ENCODE measurements around the gene UTY.
A peak's percentile ranks its signal among the peaks of the same experiment; 100 is the strongest.

Gene UTY

DNA sequence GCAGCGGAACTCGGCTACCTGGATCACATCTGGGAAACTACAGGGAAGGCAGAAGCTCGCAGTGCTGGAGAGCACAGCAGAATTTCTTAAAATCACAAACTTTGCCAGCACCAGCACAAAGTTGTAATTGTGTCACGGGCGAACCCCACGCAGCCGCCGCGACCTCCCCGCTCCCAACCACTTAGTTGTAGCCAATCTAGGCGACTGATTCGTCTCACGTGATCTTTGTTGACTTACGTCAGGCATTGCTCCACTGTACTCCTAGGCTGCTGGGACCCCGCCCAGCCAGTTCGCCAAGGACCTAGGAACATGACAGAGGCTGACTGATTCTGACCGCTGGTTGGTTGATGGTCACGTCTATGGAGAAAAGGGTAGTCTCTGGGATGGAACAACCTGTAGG lies at the start of gene UTY:
TSS of gene UTY (minus strand) at position 206 of the 400 bp plus-strand sequence. CDS start 368 bp downstream, outside the sequence.
- DNase-seq, result peak; percentile 74

- no peak for DNase-seq
Measured at GRCh38 chrY:13520474-13520873, 40.6 kb upstream of the UTY start.

GRCh38 chrY:13501215-13501614 lies 21.4 kb upstream of the UTY start:
- no peak for DNase-seq

- DNase-seq, result no peak
Measured at GRCh38 chrY:13493737-13494136, 13.9 kb upstream of the UTY start.

DNA sequence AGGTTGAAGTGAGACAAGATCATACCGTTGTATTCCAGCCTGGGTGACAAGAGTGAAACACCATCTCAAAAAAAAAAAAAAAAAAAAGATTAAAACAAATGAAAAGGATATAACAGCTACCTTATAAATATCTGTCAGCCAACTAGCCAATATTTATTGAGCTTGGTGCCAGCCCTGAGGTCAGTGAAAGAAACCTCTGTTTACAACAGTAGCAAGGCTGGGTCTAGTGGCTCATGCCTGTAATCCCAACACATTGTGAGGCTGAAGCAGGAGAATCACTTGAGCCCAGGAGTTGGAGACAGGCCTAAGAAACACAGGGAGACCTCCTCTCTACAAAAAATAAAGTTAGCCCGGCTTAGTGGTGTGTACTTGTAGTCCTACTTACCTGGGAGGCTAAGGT lies 12.6 kb upstream of the UTY start:
- DNase-seq, result no peak

DNA sequence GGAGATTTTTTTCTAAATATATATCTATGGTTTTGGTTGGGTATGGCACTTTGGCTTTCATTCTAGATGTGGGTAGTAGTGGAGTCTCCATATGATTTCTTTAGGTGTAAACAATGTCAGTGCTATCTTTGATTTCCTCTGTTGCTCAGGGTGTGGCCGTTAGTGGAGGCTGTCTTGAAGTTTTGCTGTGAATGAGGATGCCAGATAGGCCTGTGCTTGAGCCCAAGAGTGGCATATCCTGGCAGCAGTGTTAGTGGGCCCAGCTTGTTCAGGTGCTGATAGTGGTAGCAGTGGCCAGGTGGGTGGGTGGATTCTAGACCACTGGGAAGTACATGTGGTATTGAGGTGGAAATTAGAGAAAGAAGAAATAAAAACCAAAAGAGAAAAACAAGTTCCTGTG lies 8.9 kb upstream of the UTY start:
- DNase-seq, result no peak

- peak; percentile 70 for DNase-seq
Measured at GRCh38 chrY:13479121-13479711, 617 bp downstream of the UTY start.

GRCh38 chrY:13478126-13478785 lies 1.6 kb downstream of the UTY start:
- DNase-seq, result no peak

DNA sequence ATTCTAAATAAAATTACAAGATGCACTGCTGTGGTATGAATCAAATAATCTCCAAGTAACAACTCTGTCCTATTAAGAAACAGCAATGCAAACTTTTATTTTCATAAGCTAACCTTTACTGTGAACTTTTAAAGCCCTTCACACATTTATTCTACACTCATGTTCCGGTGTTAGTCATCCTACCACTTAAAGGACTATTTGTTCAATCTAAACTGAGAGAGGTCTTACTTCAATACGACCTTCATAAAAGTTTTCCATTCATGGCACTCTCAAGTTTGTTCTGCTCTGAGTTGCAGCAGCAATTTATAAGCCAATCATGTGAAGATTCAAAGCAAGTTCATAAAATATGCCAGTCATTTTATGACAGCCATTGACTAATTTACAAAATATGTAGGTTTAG lies 4.8 kb downstream of the UTY start:
- DNase-seq, result no peak

- DNase-seq, result no peak
Measured at GRCh38 chrY:13451572-13451971, 28.3 kb downstream of the UTY start.

DNA sequence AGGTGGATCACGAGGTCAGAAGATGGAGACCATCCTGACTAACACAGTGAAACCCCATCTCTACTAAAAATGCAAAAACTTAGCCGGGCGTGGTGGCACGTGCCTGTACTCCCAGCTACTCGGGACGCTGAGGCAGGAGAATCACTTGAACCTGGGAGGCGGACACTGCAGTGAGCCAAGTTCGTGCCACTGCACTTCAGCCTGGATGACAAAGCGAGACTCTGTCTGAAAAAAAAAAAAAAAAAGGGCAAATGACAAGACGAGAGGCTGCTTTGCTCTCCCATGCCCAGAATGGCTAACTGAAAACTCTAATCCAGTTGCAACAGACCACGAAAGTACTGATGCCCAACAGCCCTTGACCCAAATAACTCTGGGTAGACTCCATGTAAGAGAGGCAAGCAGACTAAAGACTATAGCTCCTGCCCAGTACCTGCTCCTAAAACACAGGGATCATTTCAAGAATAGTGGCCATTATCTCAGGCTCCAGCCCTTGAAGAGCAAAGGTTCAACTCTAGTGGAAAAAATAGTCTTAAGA lies 29.2 kb downstream of the UTY start:
- no peak for DNase-seq

DNA sequence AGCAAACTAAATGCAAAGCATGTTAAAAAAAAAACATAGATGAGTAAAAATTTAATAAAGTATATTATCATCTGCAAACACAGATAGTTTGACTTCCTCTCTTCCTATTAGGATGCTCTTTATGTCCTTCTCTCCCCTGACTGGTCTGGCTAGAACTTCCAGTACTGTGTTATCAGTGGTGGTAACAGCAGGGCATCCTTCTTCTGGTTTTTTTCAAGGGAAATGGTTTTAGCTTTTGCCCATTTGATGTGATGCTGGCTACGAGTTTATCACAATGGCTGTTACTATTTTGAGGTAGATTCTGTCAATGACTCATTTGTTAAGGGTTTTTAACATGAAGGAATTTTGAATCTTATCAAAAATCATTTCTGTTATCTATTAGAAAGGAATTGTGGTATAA lies 34.3 kb downstream of the UTY start:
- DNase-seq, result no peak

DNA sequence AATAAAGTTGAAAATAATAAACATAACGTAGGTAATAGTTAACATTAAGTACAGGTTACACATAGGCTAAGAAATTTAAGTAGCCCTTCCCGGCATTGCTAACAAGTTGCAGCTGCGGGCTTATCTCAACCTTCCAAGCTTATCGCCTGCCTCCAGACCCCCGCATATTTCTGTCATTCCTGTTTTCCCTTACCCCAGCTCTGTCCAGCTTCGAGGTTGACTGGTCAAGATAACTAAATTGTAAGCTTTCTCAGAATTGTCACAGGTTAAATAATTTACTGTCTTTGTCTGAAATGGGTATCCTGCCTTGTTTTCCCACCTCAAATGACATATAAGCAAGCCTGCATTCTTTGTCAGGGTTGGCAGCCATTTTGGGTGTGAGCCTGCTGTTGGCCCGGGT lies 36.7 kb downstream of the UTY start:
- DNase-seq, result no peak

- no peak for DNase-seq
Measured at GRCh38 chrY:13440811-13441210, 39.0 kb downstream of the UTY start.

DNA sequence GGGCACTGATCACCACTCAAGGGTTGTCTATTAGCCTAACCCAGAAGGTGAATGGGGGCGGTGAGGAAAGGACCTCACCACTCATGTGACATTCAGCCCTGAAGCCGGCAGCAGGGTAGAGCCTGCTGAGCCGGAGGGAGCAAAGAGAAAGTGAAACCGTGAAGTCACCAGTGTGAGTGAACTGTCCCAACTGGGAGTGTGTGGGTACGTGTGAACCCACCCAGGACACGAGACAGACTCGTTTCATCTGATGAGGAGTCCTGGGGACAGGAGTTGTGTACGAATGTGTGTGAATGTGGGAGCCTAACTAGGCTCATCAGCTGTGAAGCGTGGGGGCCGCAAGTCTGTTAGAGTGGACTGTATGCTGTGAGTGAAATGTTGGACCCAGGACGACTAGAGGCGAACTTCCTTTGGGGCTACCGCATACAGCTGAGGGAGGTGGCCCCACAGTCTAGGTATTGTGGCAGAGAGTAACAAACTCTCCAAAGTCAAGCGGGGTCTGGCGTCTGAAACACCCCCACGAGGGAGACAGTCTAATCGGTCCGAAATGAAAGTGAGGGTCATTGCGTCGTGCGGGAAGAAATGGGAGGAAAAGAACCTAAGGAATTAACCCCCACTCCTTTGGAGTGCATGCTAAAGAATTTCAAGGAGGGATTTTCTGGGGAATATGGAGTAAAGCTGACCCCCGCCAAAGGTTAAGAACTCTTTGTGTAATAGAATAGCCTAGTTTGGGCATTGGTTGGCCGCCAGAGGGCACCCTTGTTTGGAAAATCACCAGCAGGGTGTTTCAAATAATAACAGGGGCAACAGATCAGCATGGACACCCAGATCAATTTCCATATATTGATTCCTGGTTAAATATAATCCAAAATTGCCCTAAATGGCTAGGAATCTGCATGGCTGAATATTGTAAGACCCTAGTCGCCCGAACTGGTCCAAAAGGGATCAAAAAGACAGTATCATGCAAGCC lies 43.6 kb downstream of the UTY start:
- DNase-seq, result peak; percentile 63

GRCh38 chrY:13435206-13435967 lies 44.4 kb downstream of the UTY start:
- no peak for DNase-seq

- no peak for DNase-seq
Measured at GRCh38 chrY:13432293-13433025, 47.4 kb downstream of the UTY start.

- DNase-seq, result no peak
Measured at GRCh38 chrY:13429551-13429950, 50.3 kb downstream of the UTY start.

DNA sequence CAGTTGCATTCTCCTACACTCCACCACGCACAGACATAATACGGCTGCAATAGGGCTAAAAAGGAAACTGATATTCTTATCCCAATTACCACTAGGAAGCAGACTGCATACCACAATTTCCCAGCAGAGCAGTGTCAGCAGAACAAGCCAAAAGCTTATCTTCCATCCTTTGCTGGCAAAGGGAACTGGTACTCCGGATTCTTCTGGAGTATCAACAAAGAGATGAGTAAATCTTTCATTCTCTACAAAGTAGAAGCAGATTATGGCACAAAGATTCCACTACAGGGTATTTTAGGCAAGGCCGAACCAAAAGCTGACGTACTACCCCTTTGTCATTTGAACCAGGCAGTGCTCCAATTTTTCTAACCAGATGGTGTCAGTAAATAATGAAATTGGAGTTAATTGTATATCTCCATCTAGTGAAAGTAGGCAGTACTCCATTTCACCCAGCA lies 56.5 kb downstream of the UTY start:
- no peak for DNase-seq

DNA sequence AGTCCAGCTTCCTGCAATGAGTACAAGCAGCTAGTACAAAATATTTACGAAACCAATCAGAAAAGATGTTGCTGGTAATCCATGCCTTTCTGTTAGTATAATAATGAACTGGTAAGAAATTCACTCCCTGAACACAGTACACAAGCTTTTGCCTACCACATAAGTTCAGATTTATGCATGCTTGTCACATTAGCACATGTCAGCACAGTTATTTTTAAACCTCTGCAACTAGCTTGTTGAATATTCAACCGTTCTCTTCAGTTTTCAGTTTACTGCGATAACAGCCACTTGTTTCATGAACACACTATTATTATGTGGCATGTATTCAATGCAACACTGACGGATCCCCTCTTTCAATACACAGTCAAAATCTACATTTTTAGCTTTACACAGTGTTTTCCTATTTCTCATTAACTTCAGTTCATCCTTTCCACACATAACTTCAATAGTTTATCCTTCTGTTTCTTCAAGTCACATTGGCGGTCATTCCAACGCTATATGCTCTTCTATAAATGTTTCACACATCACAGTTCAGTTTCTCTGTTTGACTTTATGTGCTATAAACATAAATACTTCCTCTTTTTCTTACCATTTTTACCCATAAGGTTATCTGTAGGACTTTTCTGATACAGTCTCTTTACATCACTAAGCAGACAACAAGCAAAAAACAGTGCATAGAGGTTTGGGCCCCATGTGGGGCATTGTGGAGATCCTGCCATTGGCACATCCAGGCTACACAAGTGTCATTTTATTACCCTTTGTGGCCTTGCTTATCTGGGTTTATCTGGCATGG lies 62.8 kb downstream of the UTY start:
- no peak for DNase-seq

GRCh38 chrY:13415556-13415955 lies 64.3 kb downstream of the UTY start:
- DNase-seq, result no peak
